OCI-LY7 (cell line): ENCODE measurements around the gene PSMD1.

Experiments
- CTCF ChIP-seq: fragments of 200-600 bp; sonication (generic); conservative IDR thresholded peaks from 2 replicates; pipeline ENCODE4 v1.5.1; 2014; ENCODE audit warnings: mild to moderate bottlenecking, antibody characterized with exemption, low read length, moderate library complexity, mixed read lengths
- EZH2phosphoT487 ChIP-seq: fragments of 200-600 bp; sonication (generic); IDR thresholded peaks from 2 replicates; pipeline ENCODE4 v1.6.1; 2018; ENCODE audit warnings: low read depth, borderline replicate concordance, mild to moderate bottlenecking, mixed run types, antibody characterized with exemption, low read length, moderate library complexity, mixed read lengths

GRCh38 chr2:231088754-231089153, 32.1 kb downstream of the PSMD1 start:
- TF ChIP-seq CTCF (no peak), EZH2phosphoT487 (no peak)
